K562 (cell line): ENCODE results near the gene EMILIN1. TPM values are rescaled to one million over a fixed set of nuclear protein-coding genes. Genes with fewer than 3 reads are reported as not detected.

Experiments used
- ARID2 ChIP-seq: fragments of 450-650 bp; IDR thresholded peaks from 2 replicates; pipeline ENCODE4 v1.6.1; 2017; ENCODE audit warnings: antibody characterized with exemption, mild to moderate bottlenecking
- ASH1L ChIP-seq: fragments of 450-650 bp; IDR thresholded peaks from 2 replicates; pipeline ENCODE4 v1.6.1; 2018; ENCODE audit warnings: borderline replicate concordance, mild to moderate bottlenecking, low read depth; ENCODE audit not compliant: partially characterized antibody
- CREBBP ChIP-seq: IDR thresholded peaks from one replicate; pipeline ENCODE4 v1.6.1; 2012; ENCODE audit warnings: low read depth, mild to moderate bottlenecking, control low read depth, inconsistent platforms, low read length
- DNMT1 ChIP-seq: fragments of 450-650 bp; IDR thresholded peaks from 2 replicates; pipeline ENCODE4 v1.6.1; 2016; ENCODE audit warnings: antibody characterized with exemption, mild to moderate bottlenecking
- HDAC6 ChIP-seq: IDR thresholded peaks from 2 replicates; pipeline ENCODE4 v1.6.1; 2012; ENCODE audit warnings: low read depth, mild to moderate bottlenecking, control low read depth, inconsistent platforms, low read length, moderate library complexity
- HMG20B ChIP-seq: fragments of 250-450 bp; sonication (Bioruptor Pico); IDR thresholded peaks from 2 replicates; pipeline ENCODE4 v1.5.0; 2021; ENCODE audit warnings: mild to moderate bottlenecking
- ILK ChIP-seq: fragments of 450-650 bp; IDR thresholded peaks from 2 replicates; pipeline ENCODE4 v1.6.1; 2016; ENCODE audit warnings: missing genetic modification characterization, low read depth, mild to moderate bottlenecking, missing compliant biosample characterization, moderate library complexity, borderline replicate concordance
- JUNB ChIP-seq: fragments of 450-650 bp; formaldehyde crosslinking; conservative IDR thresholded peaks from 2 replicates; pipeline ENCODE4 v1.4.0; 2020; ENCODE audit warnings: mild to moderate bottlenecking
- JUND ChIP-seq, 2 experiments: IDR thresholded peaks; 2 replicates in 1 of 2; 3 replicates in 1 of 2; pipeline ENCODE4 v1.6.1; 2011; ENCODE audit warnings: borderline replicate concordance in 2 of 2, low read depth in 2 of 2, low read length in 2 of 2, improper control_type of control experiment in 1 of 2, missing biosample characterization in 1 of 2, missing genetic modification characterization in 1 of 2, missing genetic modification reagents in 1 of 2
- KAT8 ChIP-seq: fragments of 450-650 bp; IDR thresholded peaks from 2 replicates; pipeline ENCODE4 v1.6.1; 2016; ENCODE audit warnings: low read depth, mild to moderate bottlenecking
- KDM4B ChIP-seq, 2 experiments: fragments of 450-650 bp in 1 of 2; sonication (generic) in 1 of 2; IDR thresholded peaks; 2 replicates each; pipeline ENCODE4 v1.6.1; 2016 to 2017; ENCODE audit warnings: borderline replicate concordance in 2 of 2, antibody characterized with exemption in 1 of 2, low read depth in 1 of 2, mild to moderate bottlenecking in 1 of 2
- MIER1 ChIP-seq: fragments of 450-650 bp; IDR thresholded peaks from 2 replicates; pipeline ENCODE4 v1.6.1; 2016; ENCODE audit warnings: antibody characterized with exemption, mild to moderate bottlenecking, low read depth
- NONO ChIP-seq, 2 experiments: fragments of 200-400 bp in 1 of 2; fragments of 450-650 bp in 1 of 2; formaldehyde crosslinking in 1 of 2; IDR thresholded peaks; 2 replicates each; pipeline ENCODE4 v1.6.1; 2017; ENCODE audit warnings: low read depth in 2 of 2, mild to moderate bottlenecking in 2 of 2, moderate library complexity in 2 of 2, low read length in 1 of 2
- NR4A1 ChIP-seq, 2 experiments: fragments of 250-450 bp in 1 of 2; fragments of 450-650 bp in 1 of 2; sonication (Bioruptor Pico) in 1 of 2; IDR thresholded peaks; 2 replicates each; pipeline versions ENCODE4 v1.4.0 to v1.6.1; 2016 to 2020; ENCODE audit warnings: mild to moderate bottlenecking in 2 of 2, missing compliant biosample characterization in 1 of 2, missing genetic modification characterization in 1 of 2, moderate library complexity in 1 of 2
- OTX1 ChIP-seq: fragments of 450-650 bp; formaldehyde crosslinking; IDR thresholded peaks from 2 replicates; pipeline ENCODE4 v1.4.0; 2022; ENCODE audit warnings: mild to moderate bottlenecking
- PKNOX1 ChIP-seq: fragments of 450-650 bp; IDR thresholded peaks from 2 replicates; pipeline ENCODE4 v1.6.1; 2016
- SAFB2 ChIP-seq: fragments of 200-400 bp; formaldehyde crosslinking; IDR thresholded peaks from 2 replicates; pipeline ENCODE4 v1.6.1; 2018; ENCODE audit warnings: borderline replicate concordance, low read length, low read depth, moderate library complexity; ENCODE audit not compliant: severe bottlenecking
- ZC3H4 ChIP-seq: sonication (generic); formaldehyde crosslinking; IDR thresholded peaks from 2 replicates; pipeline ENCODE4 v1.9.0; 2021; ENCODE audit warnings: missing genetic modification reagents, borderline replicate concordance
- ZKSCAN8 ChIP-seq: fragments of 200-800 bp; sonication (Bioruptor generic); IDR thresholded peaks from 2 replicates; pipeline ENCODE4 v1.6.1; 2016; ENCODE audit warnings: missing genetic modification characterization, missing compliant biosample characterization
- ZNF239 ChIP-seq: fragments of 250-450 bp; sonication (Bioruptor Pico); IDR thresholded peaks from 2 replicates; pipeline ENCODE4 v1.4.0; 2020; ENCODE audit warnings: mild to moderate bottlenecking
- ZNF512 ChIP-seq: IDR thresholded peaks from 2 replicates; pipeline ENCODE4 v1.6.1; 2016; ENCODE audit warnings: missing genetic modification characterization, missing compliant biosample characterization
- ZNF785 ChIP-seq: fragments of 250-450 bp; sonication (Bioruptor Pico); IDR thresholded peaks from 2 replicates; pipeline ENCODE4 v1.4.0; 2020; ENCODE audit warnings: mild to moderate bottlenecking
- polyA plus RNA-seq, 8 experiments: library from polyadenylated mRNA; depleted of rRNA in 4 of 8; stranded (reverse) in 5 of 8; unstranded in 3 of 8; fragments of >200 nt; fragmentation: Nextera tagmentation in 2 of 8; fragmentation: Illumina TruSeq in 1 of 8; extraction: Ambion mirVana in 2 of 8; extraction: Trizol in 1 of 8; gene quantifications; 2 replicates each; pipeline versions ENCODE4 v1.2.1 to v1.2.3, GENCODE V29; 2011 to 2014; ENCODE audit warnings: inconsistent platforms in 1 of 8, missing spikeins in 1 of 8
- total RNA-seq, 7 experiments: library from RNA; depleted of rRNA in 6 of 7; stranded (reverse); fragments of >200 nt in 6 of 7; fragmentation: Illumina TruSeq in 2 of 7; extraction: Trizol in 2 of 7; gene quantifications; 2 replicates each; pipeline versions ENCODE4 v1.2.1 to v1.2.3, GENCODE V29; 2011 to 2021; ENCODE audit warnings: low replicate concordance in 1 of 7
- TF ChIP-seq, protein P1 (sequence below), 3 experiments: IDR thresholded peaks in 2 of 3; conservative IDR thresholded peaks in 1 of 3; 2 replicates each; pipeline ENCODE4 v1.5.1; 2011 to 2012; ENCODE audit warnings: low read length in 3 of 3, mild to moderate bottlenecking in 3 of 3, control low read depth in 2 of 3, improper control_type of control experiment in 1 of 3, inconsistent platforms in 1 of 3, low read depth in 1 of 3, mixed read lengths in 1 of 3, moderate library complexity in 1 of 3; ENCODE audit not compliant: insufficient read depth in 2 of 3

Gene EMILIN1
- total and polyA plus RNA-seq, 9 of the 15 experiments (the other 6 are each of a cell fraction or from before 2014, with no cell fraction given), result 0.04 to 2.7 (median 0.54) TPM; not detected in 2

- TF ChIP-seq, protein P1, sequence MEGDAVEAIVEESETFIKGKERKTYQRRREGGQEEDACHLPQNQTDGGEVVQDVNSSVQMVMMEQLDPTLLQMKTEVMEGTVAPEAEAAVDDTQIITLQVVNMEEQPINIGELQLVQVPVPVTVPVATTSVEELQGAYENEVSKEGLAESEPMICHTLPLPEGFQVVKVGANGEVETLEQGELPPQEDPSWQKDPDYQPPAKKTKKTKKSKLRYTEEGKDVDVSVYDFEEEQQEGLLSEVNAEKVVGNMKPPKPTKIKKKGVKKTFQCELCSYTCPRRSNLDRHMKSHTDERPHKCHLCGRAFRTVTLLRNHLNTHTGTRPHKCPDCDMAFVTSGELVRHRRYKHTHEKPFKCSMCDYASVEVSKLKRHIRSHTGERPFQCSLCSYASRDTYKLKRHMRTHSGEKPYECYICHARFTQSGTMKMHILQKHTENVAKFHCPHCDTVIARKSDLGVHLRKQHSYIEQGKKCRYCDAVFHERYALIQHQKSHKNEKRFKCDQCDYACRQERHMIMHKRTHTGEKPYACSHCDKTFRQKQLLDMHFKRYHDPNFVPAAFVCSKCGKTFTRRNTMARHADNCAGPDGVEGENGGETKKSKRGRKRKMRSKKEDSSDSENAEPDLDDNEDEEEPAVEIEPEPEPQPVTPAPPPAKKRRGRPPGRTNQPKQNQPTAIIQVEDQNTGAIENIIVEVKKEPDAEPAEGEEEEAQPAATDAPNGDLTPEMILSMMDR (IDR thresholded peaks at IDR 0.05 in 2 of 3, conservative IDR thresholded peaks at IDR 0.05 in 1 of 3; ENCODE audit: insufficient read depth in 2 of 3, low read depth in 1 of 3, low read length in 3 of 3), result peak in 1 of 3 experiments; percentile 20; a peak in 1 of 6 replicates
- TF ChIP-seq ZNF512 (tag) (no peak), DNMT1 (no peak), CREBBP (no peak), ASH1L (no peak), MIER1 (no peak), JUNB (CRISPR knock-in tag) (no peak), OTX1 (CRISPR knock-in tag) (no peak), ZNF785 (CRISPR knock-in tag) (no peak), ZKSCAN8 (no peak), PKNOX1 (peak; percentile 58; the same call in 1 of the 2 replicates), NONO (IDR thresholded peaks at IDR 0.05; ENCODE audit: low read depth in 2 of 2, low read length in 1 of 2) (0 out of 4 replicates have a peak, but pooled peaks of 1 of the 2 experiments have one; percentile 18), ILK (no peak), ZC3H4 (CRISPR knock-in tag) (no peak), KAT8 (no peak), JUND (IDR thresholded peaks at IDR 0.05; ENCODE audit: borderline replicate concordance, low read depth, low read length) (no peak), JUND (tag; IDR thresholded peaks at IDR 0.05; ENCODE audit: borderline replicate concordance, low read depth, low read length) (no peak), NR4A1 (CRISPR knock-in tag; IDR thresholded peaks at IDR 0.05) (no peak), NR4A1 (tag; IDR thresholded peaks at IDR 0.05) (no peak), HMG20B (CRISPR knock-in tag) (no peak), SAFB2 (no peak), ARID2 (no peak), ZNF239 (no peak), KDM4B (IDR thresholded peaks at IDR 0.05; ENCODE audit: borderline replicate concordance in 2 of 2, low read depth in 1 of 2) (no peak), HDAC6 (no peak)
Observed at GRCh38 chr2:27123302-27124150, 45.1 kb downstream of the EMILIN1 start, which contains the start of gene ABHD1 (continued).
